ENCODE data around the gene DYNC1I1.
"Not testable (repeated sequence)": the region's sequence is repeated elsewhere in the genome, so short reads cannot be mapped to it uniquely, and the experiment has no call there.

Gene DYNC1I1

DNA sequence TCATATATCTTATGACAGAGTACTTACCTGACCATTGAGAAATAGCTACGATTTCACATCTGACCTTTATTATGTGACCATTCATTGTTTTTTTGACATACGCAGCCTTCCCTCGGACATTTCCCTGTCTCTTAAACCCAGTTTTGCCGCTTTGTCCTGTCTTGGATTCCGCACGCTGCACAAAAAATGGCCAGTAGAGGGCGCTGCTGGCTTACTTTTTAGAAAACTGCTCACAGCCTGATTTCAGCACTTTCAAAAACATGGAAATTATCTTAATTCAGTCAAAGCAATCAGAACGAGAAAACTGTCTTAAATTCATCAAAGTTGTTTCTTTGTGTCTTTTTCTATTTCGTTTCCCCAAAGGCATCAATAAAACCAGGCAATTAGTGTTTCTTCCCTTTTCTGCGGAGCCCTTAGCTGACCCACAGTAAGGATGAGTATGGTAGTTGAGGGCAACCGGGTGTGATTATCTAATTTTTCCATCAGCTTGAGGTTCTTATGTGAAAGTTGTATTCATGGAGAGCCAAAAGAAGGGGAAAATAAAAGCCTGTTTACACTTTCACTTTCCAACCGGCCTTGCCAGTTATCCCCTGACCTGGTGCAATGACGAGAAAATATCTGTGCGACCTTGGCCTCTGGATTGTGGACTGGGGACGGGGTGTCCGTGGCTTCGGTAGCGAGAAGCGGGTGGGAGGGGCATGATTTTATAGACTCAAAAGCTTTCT, 144.4 kb downstream of the DYNC1I1 start:
- peak; percentile 75 to 78 for DNase-seq

- no peak for DNase-seq
Measured at GRCh38 chr7:95917634-95918033, 145.3 kb downstream of the DYNC1I1 start.

DNA sequence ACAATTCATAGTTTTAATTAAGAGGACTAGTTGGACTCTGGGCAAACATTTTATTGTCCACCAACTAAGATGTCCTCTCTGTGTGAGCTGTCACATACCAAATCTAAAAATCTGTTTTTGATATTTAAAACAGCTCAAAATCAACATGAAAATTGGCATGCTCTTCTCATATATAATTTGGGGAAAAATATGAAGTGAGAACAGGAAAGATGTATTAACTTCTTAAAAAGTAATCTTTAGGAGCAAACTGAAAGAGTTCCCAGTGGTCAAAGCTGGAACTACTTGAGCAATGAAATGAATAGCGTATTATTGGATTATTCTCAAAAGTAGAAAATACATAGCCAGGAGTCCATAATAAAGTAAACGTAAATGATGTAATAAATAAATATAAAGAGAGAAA, 147.2 kb downstream of the DYNC1I1 start:
- DNase-seq = no peak

DNA sequence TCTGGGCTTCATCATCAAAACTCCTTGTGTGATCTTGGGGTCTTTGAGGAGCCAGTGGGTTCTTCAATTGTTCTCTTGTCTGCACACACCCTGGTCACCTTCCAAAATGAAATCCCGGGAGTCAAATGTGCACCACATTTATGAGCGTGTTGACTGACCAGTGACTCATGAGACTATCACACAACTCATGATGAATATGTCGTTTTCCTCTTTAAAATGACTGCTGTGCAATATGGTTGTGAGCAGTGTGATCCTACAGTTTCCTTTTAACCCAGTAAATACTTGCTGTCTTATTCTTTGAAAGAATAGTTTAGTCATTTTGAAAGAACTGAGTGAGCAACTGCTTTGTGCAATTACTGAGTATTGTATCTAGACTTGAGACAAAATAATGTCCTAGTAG, 149.2 kb downstream of the DYNC1I1 start:
- DNase-seq = no peak

DNA sequence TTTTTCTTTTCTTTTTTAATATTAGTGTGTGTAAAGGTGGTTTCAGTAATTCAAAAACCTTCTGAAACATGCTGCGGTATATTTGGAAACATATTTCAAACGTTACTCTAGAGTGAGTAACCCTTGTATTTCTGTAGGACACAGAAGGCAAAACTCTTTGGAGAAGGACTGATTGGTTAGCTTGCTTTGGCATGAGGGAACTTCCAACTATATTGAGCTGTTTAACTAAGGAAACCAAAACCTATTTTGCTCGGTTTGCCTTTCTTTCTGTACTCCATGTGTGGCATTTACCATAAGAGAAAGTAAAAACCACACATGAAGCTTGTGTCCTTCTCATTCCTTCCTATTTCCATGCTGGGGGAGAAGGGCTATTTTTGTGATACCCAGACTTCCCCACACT, 149.8 kb downstream of the DYNC1I1 start:
- no peak for DNase-seq

GRCh38 chr7:95925236-95925635, 152.9 kb downstream of the DYNC1I1 start:
- peak in 1 of 2 experiments; percentile 10 for DNase-seq

- no peak for DNase-seq
Measured at GRCh38 chr7:95925971-95926370, 153.6 kb downstream of the DYNC1I1 start.

DNA sequence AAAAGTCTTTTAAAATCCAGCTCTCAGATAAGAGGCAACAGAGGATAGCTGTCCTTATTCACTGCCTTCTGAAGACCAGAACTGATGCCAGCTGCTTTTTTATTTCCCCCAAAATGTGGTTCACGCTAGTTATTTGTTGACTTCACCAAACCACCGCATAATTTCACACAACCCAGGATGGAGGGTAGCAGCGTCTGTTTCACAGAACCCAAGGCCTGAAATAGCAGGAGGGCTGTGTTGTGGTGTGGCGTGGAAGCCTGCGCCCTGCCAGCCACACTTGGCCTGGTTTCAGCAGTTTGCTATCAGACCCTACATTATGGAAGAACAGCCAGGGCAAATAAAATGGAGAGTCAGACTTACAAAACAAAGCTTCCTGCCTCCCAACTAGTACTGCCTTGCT, 155.4 kb downstream of the DYNC1I1 start:
- peak in 1 of 2 experiments; percentile 12 for DNase-seq

DNA sequence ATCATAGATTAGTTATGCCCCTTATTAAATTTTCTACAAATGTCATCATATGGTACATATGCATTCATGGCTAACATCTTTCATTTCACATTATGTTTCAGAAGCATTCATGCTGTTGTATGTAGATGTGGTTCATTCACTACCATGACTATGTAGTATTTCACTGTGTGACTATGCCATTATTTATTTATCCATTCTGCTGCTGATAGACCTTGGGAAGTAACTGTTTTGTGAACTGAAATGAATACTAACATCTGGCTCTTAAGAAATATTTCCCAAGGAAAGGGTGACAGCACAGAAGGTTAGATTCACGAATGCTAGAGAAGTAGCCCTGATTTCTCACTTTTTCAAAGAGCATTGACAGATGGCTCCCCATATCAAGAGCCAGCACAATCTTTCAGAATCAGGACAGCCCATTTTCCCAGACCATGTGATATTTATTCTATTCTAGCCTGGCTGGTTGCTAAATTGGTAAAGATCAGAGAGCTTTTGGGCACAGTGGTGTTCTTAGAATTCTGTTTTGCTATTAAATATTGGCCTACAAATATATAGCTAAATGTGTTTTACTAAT, 157.4 kb downstream of the DYNC1I1 start:
- DNase-seq = no peak

GRCh38 chr7:95931460-95932232, 159.3 kb downstream of the DYNC1I1 start:
- DNase-seq = no peak

GRCh38 chr7:95933618-95934017, 161.3 kb downstream of the DYNC1I1 start:
- DNase-seq = no peak

DNA sequence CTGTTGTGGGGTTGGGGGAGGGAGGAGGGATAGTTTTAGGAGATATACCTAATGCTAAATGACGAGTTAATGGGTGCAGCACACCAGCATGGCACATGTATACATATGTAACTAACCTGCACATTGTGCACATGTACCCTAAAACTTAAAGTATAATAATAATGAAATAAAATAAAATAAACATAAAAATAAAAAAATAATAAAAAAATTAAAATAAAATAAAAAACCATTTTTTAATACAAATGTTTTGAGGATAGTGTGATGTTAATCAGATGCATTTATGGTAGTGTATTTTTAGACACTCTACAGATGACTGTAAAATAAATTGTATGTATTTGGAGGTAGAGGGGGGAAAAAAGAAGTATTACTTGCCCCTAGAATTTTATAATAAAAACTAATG, 172.5 kb downstream of the DYNC1I1 start:
- not testable (repeated sequence) for DNase-seq

DNA sequence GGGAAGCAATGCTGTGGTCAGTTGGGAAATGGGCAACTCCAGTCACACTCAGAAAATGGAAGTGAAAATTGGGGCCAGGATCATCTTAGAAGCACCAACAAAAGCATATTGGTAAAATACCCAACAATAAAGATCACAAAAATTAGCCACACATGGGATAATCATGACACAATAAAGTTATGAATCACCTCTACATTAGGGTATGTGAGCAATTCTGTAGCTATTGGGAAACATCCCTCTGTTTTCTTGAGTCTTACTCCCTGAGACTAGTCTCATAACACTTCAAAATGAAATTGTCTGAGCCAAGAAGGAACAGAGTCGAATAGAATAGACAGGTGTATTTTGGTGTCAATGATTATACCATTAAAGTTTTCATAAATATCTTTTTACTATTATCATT, 178.3 kb downstream of the DYNC1I1 start:
- DNase-seq = no peak

DNA sequence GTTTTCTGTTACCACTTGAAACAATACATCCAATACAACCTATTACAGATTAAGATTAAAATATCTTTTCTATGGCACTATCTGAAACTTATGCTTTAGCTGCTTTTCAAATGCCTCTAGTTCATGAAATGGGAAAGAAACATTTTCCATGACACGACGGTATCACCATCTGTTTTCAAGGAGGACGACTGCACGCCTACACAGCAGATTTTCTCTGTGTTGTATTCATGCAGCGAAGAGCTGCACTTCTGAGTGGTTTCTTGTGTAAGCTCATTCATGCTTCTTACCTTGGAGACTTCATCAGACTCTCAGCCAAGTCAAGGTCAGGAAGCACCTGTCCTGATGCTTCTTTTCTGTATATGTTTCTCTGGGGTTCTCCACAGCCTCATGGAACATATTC, 179.2 kb downstream of the DYNC1I1 start:
- DNase-seq = no peak

DNA sequence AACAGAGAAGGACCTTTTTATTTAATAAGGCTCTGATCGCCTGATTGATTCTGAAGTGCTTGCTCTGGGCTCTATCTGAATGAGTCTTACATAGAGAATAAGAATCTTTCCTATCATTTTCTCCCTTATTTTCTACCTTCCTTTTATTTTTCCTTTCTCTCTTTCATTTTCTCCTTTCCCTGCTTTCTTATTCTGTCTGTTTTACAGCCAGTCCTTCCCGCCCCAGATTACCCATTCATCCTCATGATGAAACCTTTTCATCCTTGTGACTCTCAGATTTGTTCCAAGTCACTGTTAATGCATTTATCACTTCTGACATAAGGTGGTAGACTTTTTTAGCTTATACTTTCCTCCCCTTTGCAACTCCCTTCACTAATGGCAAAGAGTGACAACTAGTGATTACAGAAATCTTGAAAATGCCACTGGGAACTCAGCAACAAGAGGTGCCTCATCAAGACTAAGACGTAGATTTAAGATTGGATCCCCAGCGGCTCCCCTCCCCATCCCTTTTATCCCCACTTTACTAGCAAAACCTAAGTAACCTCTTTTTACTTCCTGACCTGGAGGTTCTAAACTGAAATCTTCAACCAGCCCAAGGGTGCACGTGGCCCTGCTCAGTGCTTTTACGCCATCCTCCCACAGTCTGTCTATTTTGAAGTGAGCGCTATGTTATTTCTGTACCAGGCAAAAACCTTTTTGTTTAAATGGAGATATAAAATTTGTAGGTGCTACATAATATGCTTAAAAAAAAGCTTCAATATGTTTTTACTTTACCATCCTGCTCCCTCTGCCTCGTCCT, 179.8 kb downstream of the DYNC1I1 start:
- no peak for DNase-seq

GRCh38 chr7:95952851-95953250, 180.5 kb downstream of the DYNC1I1 start:
- no peak for DNase-seq

DNA sequence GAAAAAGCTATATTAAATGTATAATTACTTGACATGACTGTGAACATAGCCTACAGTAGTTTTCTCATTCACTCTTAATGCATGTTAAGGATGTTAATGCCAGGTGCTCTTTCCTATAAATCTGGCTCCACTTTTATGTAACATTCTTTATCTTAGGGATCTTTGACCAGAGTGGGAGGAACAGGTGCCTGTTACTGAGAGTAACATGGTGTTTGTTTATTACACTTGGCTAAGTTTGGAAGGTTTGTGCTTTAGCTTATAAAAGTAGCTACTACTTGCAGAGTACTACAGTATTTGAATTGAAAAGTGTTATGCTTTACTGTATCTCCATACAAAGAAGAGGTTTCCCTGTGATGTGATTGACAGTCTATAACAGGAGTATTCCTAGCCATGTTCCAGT, 183.4 kb downstream of the DYNC1I1 start:
- DNase-seq = no peak

DNA sequence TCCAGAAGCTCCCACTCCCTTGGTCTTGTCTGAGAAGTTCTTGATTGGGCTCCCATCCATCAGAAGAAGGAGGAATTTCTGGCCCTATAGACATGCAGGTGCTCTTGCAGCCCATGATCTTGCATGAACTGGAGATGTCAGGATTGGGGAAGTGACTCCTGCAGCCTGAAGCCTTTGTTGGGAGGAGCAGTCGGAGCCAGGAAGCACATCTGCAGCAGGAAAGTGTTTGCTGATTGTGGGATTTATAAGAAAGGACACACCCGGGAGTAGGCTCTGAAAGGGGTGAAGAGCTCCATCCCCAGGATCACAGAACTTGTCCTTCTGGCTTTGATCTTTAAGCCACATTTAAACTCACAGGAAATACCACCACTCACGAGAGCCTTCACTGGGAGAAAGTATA, 185.2 kb downstream of the DYNC1I1 start:
- DNase-seq = no peak

DNA sequence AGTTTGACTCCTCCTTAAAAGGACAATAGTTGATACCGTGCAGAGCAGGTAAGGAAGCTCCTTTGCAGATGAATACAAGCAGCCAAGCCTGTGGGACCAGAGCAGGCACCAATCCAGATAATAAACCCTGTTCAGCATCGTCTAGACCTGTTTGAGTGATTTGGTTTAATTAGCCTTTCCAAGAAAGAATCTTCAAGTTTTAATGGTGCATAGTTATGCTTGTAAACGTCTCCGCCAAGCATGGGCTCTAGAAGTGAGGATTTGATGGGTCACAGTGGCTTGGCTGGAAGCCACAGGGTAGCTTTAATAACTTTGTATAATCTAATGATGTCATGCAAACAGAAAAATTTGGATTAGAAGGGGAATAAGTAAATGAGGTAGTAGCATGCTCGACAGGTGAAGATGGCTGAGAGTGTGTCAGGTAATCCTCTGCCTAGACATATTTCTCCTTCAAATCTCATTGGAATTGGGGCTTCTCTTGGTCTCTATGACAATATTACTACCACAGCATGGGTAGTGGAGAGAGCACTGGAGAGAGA, 188.4 kb downstream of the DYNC1I1 start:
- DNase-seq = no peak

DNA sequence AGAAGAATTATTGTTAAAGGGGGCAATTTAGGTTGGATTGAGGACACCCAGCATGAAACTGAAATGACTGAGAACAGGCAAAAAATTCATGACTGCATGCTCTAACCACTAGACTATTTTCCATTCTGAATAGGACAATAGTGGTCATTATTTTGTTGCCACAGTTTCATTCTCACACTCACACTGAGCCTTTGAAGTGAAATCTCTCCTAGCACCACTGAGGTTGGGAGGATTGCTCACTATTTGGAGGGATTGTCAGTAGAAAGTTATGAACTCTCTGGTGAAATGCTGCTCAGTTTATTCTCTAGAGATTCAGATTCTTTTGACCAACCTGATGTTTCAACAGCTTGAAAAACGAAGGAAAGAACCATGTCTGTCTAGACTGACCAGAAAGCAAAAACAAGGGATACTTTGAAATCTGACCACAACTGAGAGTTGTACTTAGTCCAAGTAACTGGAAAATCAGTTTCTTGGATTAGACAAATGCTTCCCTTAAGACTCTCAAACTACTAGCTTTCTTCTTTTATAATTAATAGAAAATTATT, 191.2 kb downstream of the DYNC1I1 start:
- DNase-seq = no peak

GRCh38 chr7:95971716-95972115, 199.4 kb downstream of the DYNC1I1 start:
- no peak for DNase-seq

DNA sequence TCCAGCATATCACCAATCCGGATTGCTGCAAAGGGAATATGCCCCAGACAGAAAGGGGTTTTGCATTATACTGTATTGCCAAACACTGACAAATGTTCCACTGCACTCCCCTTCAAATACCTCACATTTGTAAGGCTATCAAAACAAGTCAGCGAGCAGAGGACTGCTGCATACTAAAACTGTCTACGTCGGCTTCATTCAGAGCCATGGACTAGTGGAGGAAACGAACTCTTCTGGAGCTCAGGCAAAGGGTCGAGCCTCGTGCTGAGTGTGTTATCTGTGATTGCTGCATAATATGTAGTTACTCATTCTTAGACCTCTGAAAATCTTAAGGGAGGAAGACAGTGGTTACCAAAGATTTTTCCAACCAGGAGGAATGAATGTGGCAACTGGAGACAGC, 200.2 kb downstream of the DYNC1I1 start:
- DNase-seq = no peak

- no peak for DNase-seq
Measured at GRCh38 chr7:95974108-95974507, 201.8 kb downstream of the DYNC1I1 start.

Measured in NCI-H446 (cell line).